IPS DF 6.9 (cell line): Measurements from ENCODE around the gene KRTAP10-11.
"Not testable (repeated sequence)": the region's sequence is repeated elsewhere in the genome, so short reads cannot be mapped to it uniquely, and the experiment has no call there.

Experiments
- DNase-seq: peaks from one replicate; pipeline ENCODE4 v3.0.0-alpha.2; 2013; ENCODE audit warnings: low read depth, low spot score
- H3K27ac ChIP-seq: one replicate; pipeline ENCODE4 v1.5.1; 2013; ENCODE audit warnings: low read length, control low read depth
- H3K27me3 ChIP-seq: 2 replicates; pipeline ENCODE4 v1.6.1; 2013; ENCODE audit warnings: mild to moderate bottlenecking, low read length; ENCODE audit not compliant: control insufficient read depth, insufficient read depth
- H3K36me3 ChIP-seq: 2 replicates; pipeline ENCODE4 v1.6.1; 2013; ENCODE audit warnings: low read length; ENCODE audit not compliant: control insufficient read depth, insufficient read depth
- H3K4me1 ChIP-seq: 2 replicates; pipeline ENCODE4 v1.6.1; 2013; ENCODE audit warnings: low read length; ENCODE audit not compliant: control insufficient read depth, insufficient read depth
- H3K4me3 ChIP-seq: 2 replicates; pipeline ENCODE4 v1.5.1; 2013; ENCODE audit warnings: mild to moderate bottlenecking, low read length
- H3K9me3 ChIP-seq: 2 replicates; pipeline ENCODE4 v1.6.1; 2013; ENCODE audit warnings: low read length, inconsistent platforms; ENCODE audit not compliant: control insufficient read depth, insufficient read depth
- WGBS: extraction: QIAGEN DNeasy Blood & Tissue Kit; methylation state at CpG from one replicate; pipeline ENCODE4 v1.1.7; 2013; ENCODE audit warnings: mixed read lengths, missing lambda C conversion rate; ENCODE audit not compliant: insufficient read length, insufficient coverage; 5-methylcytosine and 5-hydroxymethylcytosine counted together

Gene KRTAP10-11

GRCh38 chr21:44646366-44647221, at the start of gene KRTAP10-11:
Gene KRTAP10-11, plus strand, starts transcription at chr21:44646414. Its CDS starts 45 bp downstream, at chr21:44646459.
- no CpG with 5 or more reads among the region's 21 CpGs for whole genome bisulfite sequencing
- DNase-seq, H3K4me1 ChIP-seq, H3K9me3 ChIP-seq, H3K4me3 ChIP-seq, H3K36me3 ChIP-seq, H3K27ac ChIP-seq, H3K27me3 ChIP-seq: not testable (repeated sequence)

- no peaks in the 10 kb centered on the region for H3K9me3 ChIP-seq
- no CpG with 5 or more reads among the region's 11 CpGs for WGBS
- DNase-seq = no peak
- H3K4me3 ChIP-seq = no peak overlapping the region
- H3K36me3 ChIP-seq = no peaks in the 10 kb centered on the region
- no peak overlapping the region for H3K27ac ChIP-seq
- peaks cover 3% of the 10 kb centered on the region for H3K4me1 ChIP-seq
- H3K27me3 ChIP-seq = no peaks in the 10 kb centered on the region
Measured at GRCh38 chr21:44598061-44598460, 48.2 kb upstream of the KRTAP10-11 start.

- Histone ChIP-seq H3K4me3 (no peak overlapping the region), H3K36me3 (no peaks in the 10 kb centered on the region), H3K4me1 (no peaks in the 10 kb centered on the region; the same call in 1 of the 2 replicates), H3K9me3 (no peaks in the 10 kb centered on the region), H3K27ac (no peak overlapping the region), H3K27me3 (no peaks in the 10 kb centered on the region)
- no CpG with 5 or more reads among the region's 8 CpGs for WGBS
- DNase-seq = no peak
Measured at GRCh38 chr21:44599264-44600029, 46.8 kb upstream of the KRTAP10-11 start.

GRCh38 chr21:44600118-44600978, 45.9 kb upstream of the KRTAP10-11 start, which contains the start of gene KRTAP10-7:
Gene KRTAP10-7, plus strand, starts transcription at chr21:44600597. Its CDS starts 25 bp downstream, at chr21:44600622.
- DNase-seq, H3K27me3 ChIP-seq, H3K4me3 ChIP-seq, H3K9me3 ChIP-seq, H3K36me3 ChIP-seq, H3K27ac ChIP-seq, H3K4me1 ChIP-seq: not testable (repeated sequence)
- no CpG with 5 or more reads among the region's 23 CpGs for WGBS

- WGBS = no CpG with 5 or more reads among the region's 10 CpGs
- H3K4me1 ChIP-seq, DNase-seq, H3K27ac ChIP-seq, H3K4me3 ChIP-seq, H3K27me3 ChIP-seq, H3K9me3 ChIP-seq, H3K36me3 ChIP-seq: not testable (repeated sequence)
Measured at GRCh38 chr21:44601091-44601490, 45.1 kb upstream of the KRTAP10-11 start.

- DNase-seq = no peak
- no peak overlapping the region for H3K4me3 ChIP-seq
- H3K27ac ChIP-seq = no peak overlapping the region
- H3K27me3 ChIP-seq = no peaks in the 10 kb centered on the region
- WGBS = no CpG with 5 or more reads among the region's 23 CpGs
- no peaks in the 10 kb centered on the region for H3K9me3 ChIP-seq
- no peaks in the 10 kb centered on the region; the same call in 1 of the 2 replicates for H3K4me1 ChIP-seq
- no peaks in the 10 kb centered on the region for H3K36me3 ChIP-seq
Measured at GRCh38 chr21:44601596-44602462, 44.4 kb upstream of the KRTAP10-11 start.

GRCh38 chr21:44602463-44602850, 43.8 kb upstream of the KRTAP10-11 start:
- no CpG with 5 or more reads among the region's 21 CpGs for WGBS

GRCh38 chr21:44603109-44603875, 42.9 kb upstream of the KRTAP10-11 start:
- Histone ChIP-seq H3K36me3 (no peaks in the 10 kb centered on the region), H3K27ac (no peak overlapping the region), H3K9me3 (no peaks in the 10 kb centered on the region), H3K4me1 (no peaks in the 10 kb centered on the region; the same call in 1 of the 2 replicates), H3K27me3 (no peaks in the 10 kb centered on the region), H3K4me3 (no peak overlapping the region)
- no CpG with 5 or more reads among the region's 17 CpGs for WGBS
- no peak for DNase-seq

More at GRCh38 chr21:44602463-44602850, 43.8 kb upstream of the KRTAP10-11 start:
- Histone ChIP-seq H3K4me1 (no peaks in the 10 kb centered on the region; the same call in 1 of the 2 replicates), H3K27me3 (no peaks in the 10 kb centered on the region), H3K27ac (no peak overlapping the region), H3K4me3 (no peak overlapping the region), H3K9me3 (no peaks in the 10 kb centered on the region), H3K36me3 (no peaks in the 10 kb centered on the region)
- no peak for DNase-seq

- no peaks in the 10 kb centered on the region for H3K9me3 ChIP-seq
- H3K27ac ChIP-seq = no peak overlapping the region
- H3K27me3 ChIP-seq = no peaks in the 10 kb centered on the region
- WGBS = no CpG with 5 or more reads among the region's 8 CpGs
- no peaks in the 10 kb centered on the region for H3K36me3 ChIP-seq
- no peaks in the 10 kb centered on the region; the same call in 1 of the 2 replicates for H3K4me1 ChIP-seq
- H3K4me3 ChIP-seq = no peak overlapping the region
- DNase-seq = no peak
Measured at GRCh38 chr21:44603911-44604310, 42.3 kb upstream of the KRTAP10-11 start.
